Neural crest cell (in vitro differentiated cells): ENCODE results near the gene EXTL1. TPM values are rescaled to one million over a fixed set of nuclear protein-coding genes. Genes with fewer than 3 reads are reported as not detected.

ENCODE experiments used
- DNase-seq: peaks from one replicate; pipeline ENCODE4 v3.0.0; 2021; ENCODE audit warnings: low read depth, mixed read lengths, low spot score
- H3K27ac Mint-ChIP-seq: one replicate; pipeline ENCODE4 v1.8.0; 2021; ENCODE audit warnings: mild to moderate bottlenecking, mixed read lengths; ENCODE audit not compliant: unreplicated experiment
- H3K27me3 Mint-ChIP-seq: 2 replicates; pipeline ENCODE4 v1.8.0; 2021; ENCODE audit warnings: low read depth, mild to moderate bottlenecking, mixed read lengths
- H3K36me3 Mint-ChIP-seq: 2 replicates; pipeline ENCODE4 v1.8.0; 2021; ENCODE audit warnings: low read depth, mild to moderate bottlenecking, mixed read lengths
- H3K4me1 Mint-ChIP-seq: 2 replicates; pipeline ENCODE4 v1.8.0; 2021; ENCODE audit warnings: mixed read lengths
- H3K4me3 Mint-ChIP-seq: one replicate; pipeline ENCODE4 v1.8.0; 2021; ENCODE audit warnings: mild to moderate bottlenecking, mixed read lengths
- H3K9me3 Mint-ChIP-seq: 2 replicates; pipeline ENCODE4 v1.8.0; 2021; ENCODE audit warnings: mixed read lengths
- total RNA-seq: library from RNA; stranded (reverse); gene quantifications from 2 replicates; pipeline ENCODE4 v1.2.1, GENCODE V29; 2021
- TF ChIP-seq, protein P1 (sequence below): fragments of 200-600 bp; sonication (generic); conservative IDR thresholded peaks from 2 replicates; pipeline ENCODE4 v1.5.0; 2021; ENCODE audit warnings: antibody characterized with exemption, mild to moderate bottlenecking

Gene EXTL1
- total RNA-seq, 1 donor from 2014 or later, result 8.1 TPM

GRCh38 chr1:26010825-26011224 lies 10.8 kb upstream of the EXTL1 start:
- TF ChIP-seq, protein P1, sequence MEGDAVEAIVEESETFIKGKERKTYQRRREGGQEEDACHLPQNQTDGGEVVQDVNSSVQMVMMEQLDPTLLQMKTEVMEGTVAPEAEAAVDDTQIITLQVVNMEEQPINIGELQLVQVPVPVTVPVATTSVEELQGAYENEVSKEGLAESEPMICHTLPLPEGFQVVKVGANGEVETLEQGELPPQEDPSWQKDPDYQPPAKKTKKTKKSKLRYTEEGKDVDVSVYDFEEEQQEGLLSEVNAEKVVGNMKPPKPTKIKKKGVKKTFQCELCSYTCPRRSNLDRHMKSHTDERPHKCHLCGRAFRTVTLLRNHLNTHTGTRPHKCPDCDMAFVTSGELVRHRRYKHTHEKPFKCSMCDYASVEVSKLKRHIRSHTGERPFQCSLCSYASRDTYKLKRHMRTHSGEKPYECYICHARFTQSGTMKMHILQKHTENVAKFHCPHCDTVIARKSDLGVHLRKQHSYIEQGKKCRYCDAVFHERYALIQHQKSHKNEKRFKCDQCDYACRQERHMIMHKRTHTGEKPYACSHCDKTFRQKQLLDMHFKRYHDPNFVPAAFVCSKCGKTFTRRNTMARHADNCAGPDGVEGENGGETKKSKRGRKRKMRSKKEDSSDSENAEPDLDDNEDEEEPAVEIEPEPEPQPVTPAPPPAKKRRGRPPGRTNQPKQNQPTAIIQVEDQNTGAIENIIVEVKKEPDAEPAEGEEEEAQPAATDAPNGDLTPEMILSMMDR, result no peak
- no peak for DNase-seq
- Mint-ChIP-seq H3K36me3 (no peaks in the 10 kb centered on the region), H3K27me3 (no peaks in the 10 kb centered on the region), H3K4me1 (peaks cover 19% of the 10 kb centered on the region), H3K9me3 (no peaks in the 10 kb centered on the region), H3K4me3 (no peak overlapping the region), H3K27ac (peak overlapping the region; percentile 57)

- TF ChIP-seq, protein P1, result no peak
- Mint-ChIP-seq H3K27me3 (no peaks in the 10 kb centered on the region), H3K36me3 (no peaks in the 10 kb centered on the region), H3K9me3 (no peaks in the 10 kb centered on the region), H3K27ac (no peak overlapping the region), H3K4me1 (peaks cover 34% of the 10 kb centered on the region), H3K4me3 (no peak overlapping the region)
- DNase-seq, result no peak
Measured at GRCh38 chr1:26012864-26013263, 8.7 kb upstream of the EXTL1 start.

GRCh38 chr1:26014179-26014578 lies 7.4 kb upstream of the EXTL1 start:
- peaks cover 38% of the 10 kb centered on the region for H3K4me1 Mint-ChIP-seq
- no peaks in the 10 kb centered on the region for H3K36me3 Mint-ChIP-seq
- H3K27me3 Mint-ChIP-seq, result no peaks in the 10 kb centered on the region
- no peaks in the 10 kb centered on the region for H3K9me3 Mint-ChIP-seq
- TF ChIP-seq, protein P1, result no peak
- no peak overlapping the region for H3K27ac Mint-ChIP-seq
- DNase-seq, result no peak
- H3K4me3 Mint-ChIP-seq, result no peak overlapping the region

- H3K27ac Mint-ChIP-seq, result no peak overlapping the region
- DNase-seq, result no peak
- no peak overlapping the region for H3K4me3 Mint-ChIP-seq
- no peaks in the 10 kb centered on the region for H3K27me3 Mint-ChIP-seq
- H3K36me3 Mint-ChIP-seq, result no peaks in the 10 kb centered on the region
- TF ChIP-seq, protein P1, result no peak
- peaks cover 43% of the 10 kb centered on the region for H3K4me1 Mint-ChIP-seq
- no peaks in the 10 kb centered on the region for H3K9me3 Mint-ChIP-seq
Measured at GRCh38 chr1:26015358-26015757, 6.2 kb upstream of the EXTL1 start.

- Mint-ChIP-seq H3K36me3 (no peaks in the 10 kb centered on the region), H3K4me3 (peak overlapping the region; percentile 12), H3K4me1 (peaks cover 43% of the 10 kb centered on the region), H3K27ac (no peak overlapping the region), H3K27me3 (no peaks in the 10 kb centered on the region), H3K9me3 (no peaks in the 10 kb centered on the region)
- no peak for DNase-seq
- TF ChIP-seq, protein P1, result no peak
Measured at GRCh38 chr1:26016258-26016952, 5.2 kb upstream of the EXTL1 start.
